HepG2 (cell line): ENCODE results near the gene PIK3C3. TPM values are rescaled to one million over a fixed set of nuclear protein-coding genes. Genes with fewer than 3 reads are reported as not detected.

Source experiments
- ARID5B ChIP-seq: IDR thresholded peaks from 2 replicates; pipeline ENCODE4 v1.4.0; 2020; ENCODE audit warnings: mild to moderate bottlenecking, missing genetic modification reagents
- ATF4 ChIP-seq, 2 experiments: fragments of 450-650 bp in 1 of 2; sonication (generic) in 1 of 2; formaldehyde crosslinking; IDR thresholded peaks; 2 replicates each; pipeline versions ENCODE4 v1.5.0 to v1.8.0; 2020 to 2022; ENCODE audit warnings: mild to moderate bottlenecking in 1 of 2, missing genetic modification reagents in 1 of 2
- CEBPG ChIP-seq: IDR thresholded peaks from 2 replicates; pipeline ENCODE4 v1.6.1; 2016
- DPF2 ChIP-seq: sonication (generic); formaldehyde crosslinking; IDR thresholded peaks from 2 replicates; pipeline ENCODE4 v1.4.0; 2020; ENCODE audit warnings: mild to moderate bottlenecking, low read depth, missing genetic modification reagents, borderline replicate concordance
- ELF4 ChIP-seq: sonication (generic); formaldehyde crosslinking; IDR thresholded peaks from 2 replicates; pipeline ENCODE4 v1.5.0; 2020; ENCODE audit warnings: missing genetic modification reagents, mild to moderate bottlenecking, moderate library complexity, borderline replicate concordance
- GABPB1 ChIP-seq: IDR thresholded peaks from 2 replicates; pipeline ENCODE4 v1.6.1; 2016; ENCODE audit warnings: mild to moderate bottlenecking, missing genetic modification reagents, moderate library complexity, missing compliant biosample characterization
- GFI1 ChIP-seq: sonication (generic); formaldehyde crosslinking; IDR thresholded peaks from 2 replicates; pipeline ENCODE4 v1.5.0; 2020; ENCODE audit warnings: missing genetic modification reagents, mild to moderate bottlenecking, borderline replicate concordance
- GLI4 ChIP-seq: sonication (generic); formaldehyde crosslinking; IDR thresholded peaks from 2 replicates; pipeline ENCODE4 v1.5.1; 2020; ENCODE audit warnings: missing genetic modification reagents, mild to moderate bottlenecking, moderate library complexity, borderline replicate concordance
- GTF3A ChIP-seq: sonication (generic); formaldehyde crosslinking; conservative IDR thresholded peaks from 2 replicates; pipeline ENCODE4 v1.4.0; 2020; ENCODE audit warnings: mild to moderate bottlenecking, missing genetic modification reagents
- HNRNPK ChIP-seq: fragments of 200-400 bp; formaldehyde crosslinking; IDR thresholded peaks from 2 replicates; pipeline ENCODE4 v1.6.1; 2018; ENCODE audit warnings: low read length, low read depth, moderate library complexity, mild to moderate bottlenecking; ENCODE audit not compliant: poor library complexity, severe bottlenecking
- IKZF5 ChIP-seq: IDR thresholded peaks from 2 replicates; pipeline ENCODE4 v1.6.1; 2018; ENCODE audit warnings: missing genetic modification reagents, mild to moderate bottlenecking, missing compliant biosample characterization
- MIXL1 ChIP-seq: IDR thresholded peaks from 2 replicates; pipeline ENCODE4 v1.6.1; 2016
- NFE2L2 ChIP-seq: fragments of 150-350 bp; IDR thresholded peaks from 2 replicates; pipeline ENCODE4 v1.6.1; 2014; ENCODE audit warnings: low read length
- NONO ChIP-seq, 2 experiments: fragments of 450-650 bp in 1 of 2; sonication (generic) in 1 of 2; formaldehyde crosslinking in 1 of 2; IDR thresholded peaks in 1 of 2; conservative IDR thresholded peaks in 1 of 2; 2 replicates each; pipeline versions ENCODE4 v1.6.1 to v1.8.0; 2017 to 2022; ENCODE audit warnings: mild to moderate bottlenecking in 1 of 2, missing genetic modification reagents in 1 of 2, moderate library complexity in 1 of 2
- RARA ChIP-seq: IDR thresholded peaks from 2 replicates; pipeline ENCODE4 v1.6.1; 2016; ENCODE audit warnings: missing genetic modification reagents, missing compliant biosample characterization
- TCF7 ChIP-seq: sonication (generic); IDR thresholded peaks from 2 replicates; pipeline ENCODE4 v1.6.1; 2016; ENCODE audit warnings: antibody characterized with exemption, low read depth
- TMF1 ChIP-seq: sonication (generic); formaldehyde crosslinking; IDR thresholded peaks from 2 replicates; pipeline ENCODE4 v1.8.1; 2022; ENCODE audit warnings: low read depth, missing genetic modification reagents
- U2AF1 ChIP-seq: fragments of 200-400 bp; formaldehyde crosslinking; optimal IDR thresholded peaks from 2 replicates; pipeline ENCODE3; 2017; ENCODE audit warnings: mild to moderate bottlenecking, low read depth, low read length
- ZBTB26 ChIP-seq: IDR thresholded peaks from 2 replicates; pipeline ENCODE4 v1.6.1; 2016; ENCODE audit warnings: missing compliant biosample characterization, missing genetic modification reagents, borderline replicate concordance
- ZFP1 ChIP-seq: IDR thresholded peaks from 2 replicates; pipeline ENCODE4 v1.6.1; 2016
- ZFP36 ChIP-seq: fragments of 150-350 bp; IDR thresholded peaks from 2 replicates; pipeline ENCODE4 v1.6.1; 2018; ENCODE audit warnings: borderline replicate concordance, low read length, low read depth; ENCODE audit not compliant: partially characterized antibody
- ZKSCAN1 ChIP-seq: fragments of 150-350 bp; IDR thresholded peaks from 2 replicates; pipeline ENCODE4 v1.6.1; 2014; ENCODE audit warnings: low read length
- ZNF124 ChIP-seq: sonication (generic); formaldehyde crosslinking; IDR thresholded peaks from 2 replicates; pipeline ENCODE4 v1.4.0; 2020; ENCODE audit warnings: missing genetic modification reagents
- ZNF501 ChIP-seq: sonication (generic); formaldehyde crosslinking; IDR thresholded peaks from 2 replicates; pipeline ENCODE4 v1.5.1; 2020; ENCODE audit warnings: mild to moderate bottlenecking, moderate library complexity, missing genetic modification reagents
- polyA plus RNA-seq, 8 experiments: library from polyadenylated mRNA; depleted of rRNA in 3 of 8; stranded (reverse) in 7 of 8; unstranded in 1 of 8; fragments of >200 nt; fragmentation: Illumina TruSeq in 4 of 8; extraction: Trizol in 4 of 8; gene quantifications; 2 replicates each; pipeline versions ENCODE4 v1.2.1 to v1.2.3, GENCODE V29; 2011 to 2016; ENCODE audit warnings: low read depth in 4 of 8, missing spikeins in 1 of 8, mixed read lengths in 1 of 8; ENCODE audit not compliant: insufficient read depth in 1 of 8
- total RNA-seq, 5 experiments: library from RNA; depleted of rRNA; stranded (reverse); fragments of >200 nt; fragmentation: Illumina TruSeq; extraction: Trizol; gene quantifications; 2 replicates each; pipeline ENCODE4 v1.2.3, GENCODE V29; 2016; ENCODE audit warnings: low read depth in 1 of 5

PIK3C3 gene
- total and polyA plus RNA-seq, 2 of the 13 experiments (the other 11 are each of a cell fraction or from before 2014, with no cell fraction given), result 42.8 to 46.4 TPM

GRCh38 chr18:42112657-42113420 lies 157.8 kb downstream of the PIK3C3 start (continued):
- TF ChIP-seq DPF2 (CRISPR knock-in tag), result no peak
- TF ChIP-seq ZNF501 (CRISPR knock-in tag), result no peak
- TF ChIP-seq GFI1, result no peak
- no peak for TF ChIP-seq ELF4
- TF ChIP-seq GTF3A, result no peak
- TF ChIP-seq U2AF1, result no peak
- no peak for TF ChIP-seq GLI4
- TF ChIP-seq ZBTB26 (CRISPR knock-in tag), result no peak
- TF ChIP-seq NFE2L2, result no peak
- TF ChIP-seq ZNF124 (CRISPR knock-in tag), result no peak
- peak; percentile 78 for TF ChIP-seq ARID5B (CRISPR knock-in tag)
- peak in 1 of 2 experiments; percentile 69; a peak in 2 of 4 replicates for TF ChIP-seq ATF4 (CRISPR knock-in tag; IDR thresholded peaks at IDR 0.05)
- no peak for TF ChIP-seq TMF1 (CRISPR knock-in tag)
- TF ChIP-seq HNRNPK, result no peak
- no peak for TF ChIP-seq ZFP1 (CRISPR knock-in tag)
- no peak for TF ChIP-seq NONO (IDR thresholded peaks at IDR 0.05)
- TF ChIP-seq NONO (CRISPR knock-in tag; conservative IDR thresholded peaks at IDR 0.05), result no peak
- no peak for TF ChIP-seq IKZF5 (CRISPR knock-in tag)
- no peak for TF ChIP-seq ZKSCAN1
- peak; percentile 17; the same call in 1 of the 2 replicates for TF ChIP-seq GABPB1 (CRISPR knock-in tag)
- peak; percentile 58; the same call in 1 of the 2 replicates for TF ChIP-seq TCF7
- peak; percentile 48; the same call in 1 of the 2 replicates for TF ChIP-seq RARA
- no peak for TF ChIP-seq ZFP36
- no peak for TF ChIP-seq MIXL1 (CRISPR knock-in tag)
- peak; percentile 37; the same call in 1 of the 2 replicates for TF ChIP-seq CEBPG (CRISPR knock-in tag)
